Stimulated activated CD8-positive, alpha-beta memory T cell treated with anti-CD3 and anti-CD28 coated beads, Interleukin-4, amount 100 ng/mL, for 4 hours (primary cell): ENCODE data around the gene GPR83.
"Not testable (repeated sequence)": the region's sequence is repeated elsewhere in the genome, so short reads cannot be mapped to it uniquely, and the experiment has no call there.

ENCODE experiments used
- DNase-seq, 2 donors: peaks; one replicate each; pipeline ENCODE4 v3.0.0-alpha.2; 2020; ENCODE audit warnings: low read depth in 2 of 2, low spot score in 1 of 2

GPR83 gene

DNA sequence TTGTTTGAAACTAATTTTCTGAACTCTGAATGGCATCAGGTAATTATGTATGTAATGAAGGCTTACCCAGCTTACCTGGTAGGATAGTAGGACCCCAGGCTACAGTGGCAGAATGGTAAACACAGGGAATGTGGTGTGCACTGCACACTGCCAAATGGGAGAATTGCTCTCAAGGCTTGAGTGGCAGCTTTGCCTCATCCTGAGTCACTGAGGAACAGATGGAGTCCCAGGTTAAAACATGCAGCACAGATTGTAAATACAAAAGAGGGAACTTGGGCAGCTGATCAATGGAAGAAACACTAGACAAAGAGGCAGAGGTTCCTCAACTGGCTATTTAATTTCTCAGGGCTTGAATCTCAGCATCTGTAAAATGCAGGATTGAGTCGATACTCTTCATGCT, 24.4 kb downstream of the GPR83 start:
- no peak for DNase-seq

DNA sequence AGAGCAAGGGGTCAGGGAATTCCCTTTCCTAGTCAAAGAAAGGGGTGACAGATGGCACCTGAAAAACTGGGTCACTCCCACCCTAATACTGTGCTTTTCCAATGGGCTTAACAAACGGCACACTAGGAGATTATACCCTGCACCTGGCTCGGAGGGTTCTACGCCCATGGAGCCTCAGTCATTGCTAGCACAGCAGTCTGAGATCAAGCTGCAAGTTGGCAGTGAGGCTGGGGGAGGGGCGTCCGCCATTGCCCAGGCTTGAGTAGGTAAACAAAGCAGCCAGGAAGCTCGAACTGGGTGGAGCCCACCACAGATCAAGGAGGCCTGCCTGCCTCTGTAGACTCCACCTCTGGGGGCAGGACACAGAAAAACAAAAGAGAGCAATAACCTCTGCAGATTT, 30.6 kb downstream of the GPR83 start:
- not testable (repeated sequence) for DNase-seq

DNA sequence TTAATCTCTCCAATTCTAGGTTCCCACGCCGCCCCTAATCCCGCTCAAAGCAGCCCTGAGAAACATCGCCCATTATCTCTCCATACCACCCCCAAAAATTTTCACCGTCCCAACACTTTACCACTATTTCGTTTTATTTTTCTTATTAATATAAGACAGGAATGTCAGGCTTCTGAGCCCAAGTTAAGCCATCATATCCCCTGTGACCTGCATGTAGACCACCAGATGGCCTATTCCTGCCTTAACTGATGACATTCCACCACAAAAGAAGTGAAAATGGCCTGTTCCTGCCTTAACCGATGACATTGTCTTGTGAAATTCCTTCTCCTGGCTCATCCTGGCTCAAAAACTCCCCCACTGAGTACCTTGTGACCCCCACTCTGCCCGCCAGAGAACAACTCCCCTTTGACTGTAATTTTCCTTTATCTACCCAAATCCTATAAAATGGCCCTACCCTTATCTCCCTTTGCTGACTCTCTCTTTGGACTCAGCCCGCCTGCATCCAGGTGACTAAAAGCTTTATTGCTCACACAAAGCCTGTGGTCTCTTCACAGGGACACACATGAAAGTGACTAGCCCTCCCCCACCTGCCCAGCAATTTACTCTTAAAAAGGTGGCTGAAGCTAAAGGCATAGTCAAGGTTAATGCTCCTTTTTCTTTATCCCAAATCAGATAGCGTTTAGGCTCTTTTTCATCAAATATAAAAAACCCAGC, 50.2 kb downstream of the GPR83 start:
- not testable (repeated sequence) for DNase-seq

DNA sequence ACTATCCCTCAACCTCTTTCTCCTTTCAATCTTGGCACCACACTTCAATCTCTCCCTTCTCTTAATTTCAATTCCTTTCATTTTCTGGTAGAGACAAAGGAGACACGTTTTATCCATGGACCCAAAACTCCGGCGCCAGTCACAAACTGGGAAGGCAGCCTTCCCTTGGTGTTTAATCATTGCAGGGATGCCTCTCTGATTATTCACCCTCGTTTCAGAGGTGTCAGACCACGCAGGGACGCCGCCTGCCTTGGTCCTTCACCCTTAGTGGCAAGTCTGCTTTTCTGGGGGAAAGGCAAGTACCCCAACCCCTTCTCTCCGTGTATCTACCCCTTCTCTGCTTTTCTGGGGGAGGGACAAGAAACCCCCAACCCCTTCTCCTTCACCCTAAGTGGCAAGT, 54.9 kb downstream of the GPR83 start:
- DNase-seq: not testable (repeated sequence)

DNA sequence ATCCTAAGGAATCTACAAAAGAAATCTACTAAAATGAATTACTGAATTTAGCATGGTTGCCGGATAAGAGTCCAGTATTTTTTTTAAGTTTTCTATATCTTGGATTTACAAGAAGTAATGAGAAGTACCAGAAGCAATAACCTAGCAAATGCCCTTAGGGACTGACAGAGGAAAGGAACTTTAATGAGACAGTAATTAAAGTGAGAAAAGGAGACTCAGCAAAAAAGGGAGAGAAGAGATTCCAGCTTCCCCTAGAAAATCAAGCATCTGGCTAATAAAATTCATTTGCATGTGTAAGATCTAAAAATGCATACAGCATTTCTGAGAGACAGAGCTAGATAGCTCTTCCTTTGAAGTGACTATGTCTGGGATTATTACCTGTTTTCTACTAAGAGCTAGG, 57.7 kb downstream of the GPR83 start:
- DNase-seq: no peak

DNA sequence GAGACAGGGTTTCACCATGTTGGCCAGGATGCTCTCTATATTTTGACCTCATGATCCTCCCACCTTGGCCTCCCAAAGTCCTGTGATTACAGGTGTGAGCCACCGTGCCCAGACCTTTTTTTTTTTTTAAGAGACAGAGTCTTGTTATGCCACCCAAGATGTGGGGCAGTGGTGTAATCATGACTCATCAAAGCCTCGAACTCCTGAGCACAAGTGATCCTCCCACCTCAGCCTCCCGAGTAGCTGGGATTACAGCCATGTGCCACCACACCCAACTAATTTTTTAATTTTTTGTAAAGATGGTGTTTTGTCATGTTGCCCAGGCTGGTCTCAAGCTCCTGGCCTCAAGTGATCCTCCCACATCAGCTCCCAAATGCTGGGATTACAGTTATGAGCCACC, 59.0 kb downstream of the GPR83 start:
- no peak for DNase-seq

DNA sequence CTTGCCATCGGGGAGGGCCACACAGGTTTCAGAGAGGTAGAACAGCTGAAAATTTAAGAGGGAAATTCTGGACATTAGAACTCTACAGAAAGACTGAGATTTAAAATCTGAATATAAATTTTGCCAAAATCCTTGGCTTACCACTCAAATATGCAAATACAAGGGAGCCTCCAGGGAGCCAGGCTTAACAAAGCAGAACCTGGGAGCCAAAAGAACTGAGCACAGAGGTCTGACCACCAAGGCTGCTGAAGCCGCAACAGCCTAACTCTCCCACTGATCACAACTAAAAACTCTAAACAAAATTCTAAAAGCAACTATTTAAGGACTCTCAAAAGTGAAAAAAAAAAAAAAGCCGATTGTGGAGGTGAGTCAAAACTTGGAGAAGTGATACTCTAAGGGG, 62.6 kb downstream of the GPR83 start:
- no peak for DNase-seq

DNA sequence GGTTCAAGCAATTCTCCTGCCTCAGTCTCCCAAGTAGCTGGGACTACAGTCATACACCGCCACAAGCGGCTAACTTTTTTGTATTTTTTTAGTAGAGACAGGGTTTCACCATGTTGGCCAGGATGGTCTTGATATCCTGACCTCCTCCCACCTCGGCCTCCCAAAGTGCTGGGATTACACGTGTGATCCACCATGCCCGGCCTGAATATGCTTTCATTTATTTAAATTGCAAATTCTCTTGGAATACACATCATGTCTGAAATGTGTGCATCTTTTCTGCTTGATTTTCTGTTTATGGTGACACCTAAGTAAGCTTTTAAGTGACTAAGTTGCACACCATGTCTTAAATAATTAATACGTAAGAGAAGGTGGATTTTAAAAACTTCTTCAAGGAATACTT, 65.2 kb downstream of the GPR83 start:
- no peak for DNase-seq

DNA sequence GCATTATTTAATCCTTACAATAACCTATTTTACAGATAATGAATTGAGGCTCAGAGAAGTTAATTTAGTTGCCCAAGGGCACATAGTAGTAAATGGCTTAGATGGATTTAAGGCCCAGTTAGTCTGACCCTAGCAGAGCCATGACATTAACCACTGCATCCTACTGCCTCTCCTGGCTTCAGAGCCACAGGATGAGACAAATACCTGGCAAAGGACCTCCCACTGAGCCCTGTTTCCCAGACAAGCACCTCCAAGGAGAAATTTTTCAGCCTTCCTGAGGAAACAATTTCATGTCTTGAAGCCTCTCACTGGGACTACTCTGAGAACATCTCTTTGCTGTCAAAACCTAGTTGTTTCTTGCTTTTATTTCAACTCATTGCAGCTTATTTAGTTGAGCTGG, 68.4 kb downstream of the GPR83 start:
- no peak for DNase-seq

DNA sequence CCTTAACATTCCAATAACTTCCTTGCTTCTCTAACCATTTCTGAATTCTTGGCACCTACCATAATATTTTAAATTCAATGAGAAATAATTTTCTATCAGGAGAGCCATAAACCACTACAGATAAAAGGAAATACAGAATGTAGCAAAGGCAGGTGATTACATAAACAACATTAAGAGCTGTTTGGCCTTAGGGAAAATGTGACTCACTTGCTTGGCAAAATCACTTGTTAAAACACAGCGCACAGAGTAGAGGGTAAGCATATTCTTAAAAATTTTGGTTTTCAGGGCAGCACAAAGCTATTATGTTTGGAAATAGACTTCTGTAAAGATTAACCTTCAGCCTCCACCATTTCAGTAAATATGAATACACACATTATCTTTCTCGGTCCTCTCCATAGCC, 70.4 kb downstream of the GPR83 start:
- DNase-seq: no peak

DNA sequence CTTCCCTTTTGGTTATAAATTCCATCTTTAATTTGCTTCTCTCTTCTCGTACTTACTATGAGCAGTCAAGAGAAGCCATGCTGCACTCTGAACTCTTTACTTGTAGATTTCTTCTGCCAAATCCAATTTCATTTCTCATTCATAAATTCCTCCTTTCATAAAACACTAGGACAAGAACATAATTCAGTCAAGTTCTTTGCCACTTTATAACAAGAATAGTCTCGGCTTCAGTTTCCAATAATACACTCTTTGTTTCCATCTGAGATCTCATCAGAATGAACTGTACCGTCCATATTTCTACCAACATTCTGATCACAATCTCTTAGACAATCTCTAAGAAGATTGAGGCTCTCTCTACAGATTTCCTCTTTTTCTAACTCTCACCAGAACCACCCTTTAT, 71.7 kb downstream of the GPR83 start:
- DNase-seq: no peak

DNA sequence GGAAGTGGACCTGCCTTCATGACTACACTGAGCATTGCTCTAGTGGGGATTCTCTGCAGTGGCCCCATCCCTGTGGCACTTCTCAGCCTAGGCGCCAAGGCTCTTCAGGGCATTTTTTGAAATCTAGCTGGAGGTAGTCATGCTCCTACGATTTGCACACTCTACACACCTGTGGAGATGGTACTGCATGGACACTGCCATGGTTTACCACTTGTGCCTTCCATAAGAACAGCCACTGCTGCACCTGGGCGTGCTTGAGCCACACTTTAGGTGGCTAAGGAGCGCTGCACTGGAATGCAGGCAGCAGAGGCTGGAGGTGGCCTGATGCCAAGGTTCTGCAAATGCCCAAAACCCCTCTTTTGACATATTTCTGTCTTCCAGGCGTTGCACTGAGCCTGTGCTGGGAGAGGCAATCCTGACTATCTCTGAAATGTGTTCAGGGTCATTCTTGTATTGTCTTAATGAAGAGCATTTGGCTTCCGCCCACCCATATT, 72.6 kb downstream of the GPR83 start:
- DNase-seq: no peak
